ENCODE measurements around the gene GSK3A. TPM values are rescaled to one million over a fixed set of nuclear protein-coding genes. Genes with fewer than 3 reads are reported as not detected.

GSK3A gene
- total RNA-seq, 1 donor from 2014 or later, result 42.0 TPM

GRCh38 chr19:42235181-42235580, 7.2 kb downstream of the GSK3A start:
- H3K9me3 Mint-ChIP-seq (ENCODE audit: low read depth), result no peaks in the 10 kb centered on the region
- no peak for TF ChIP-seq CTCF (IDR thresholded peaks at IDR 0.05)
- no peaks in the 10 kb centered on the region for H3K27me3 Mint-ChIP-seq (ENCODE audit: low read depth)
- no peak overlapping the region for H3K27ac Mint-ChIP-seq (ENCODE audit: unreplicated experiment)
- peaks cover 9% of the 10 kb centered on the region for H3K4me1 Mint-ChIP-seq (ENCODE audit: low read depth)
- H3K36me3 Mint-ChIP-seq (ENCODE audit: low read depth), result peaks cover 31% of the 10 kb centered on the region
- no peak for DNase-seq (ENCODE audit: low spot score)
- no peak overlapping the region for H3K4me3 Mint-ChIP-seq (ENCODE audit: unreplicated experiment)

GRCh38 chr19:42234364-42234763, 8.0 kb downstream of the GSK3A start:
- no peak for TF ChIP-seq CTCF (IDR thresholded peaks at IDR 0.05)
- H3K9me3 Mint-ChIP-seq (ENCODE audit: low read depth), result no peaks in the 10 kb centered on the region
- no peak overlapping the region for H3K27ac Mint-ChIP-seq (ENCODE audit: unreplicated experiment)
- no peak overlapping the region for H3K4me3 Mint-ChIP-seq (ENCODE audit: unreplicated experiment)
- no peak for DNase-seq (ENCODE audit: low spot score)
- H3K4me1 Mint-ChIP-seq (ENCODE audit: low read depth), result peaks cover 9% of the 10 kb centered on the region
- no peaks in the 10 kb centered on the region for H3K27me3 Mint-ChIP-seq (ENCODE audit: low read depth)
- H3K36me3 Mint-ChIP-seq (ENCODE audit: low read depth), result peaks cover 36% of the 10 kb centered on the region

GRCh38 chr19:42233678-42234292, 8.6 kb downstream of the GSK3A start:
- Mint-ChIP-seq H3K4me3 (ENCODE audit: unreplicated experiment) (no peak overlapping the region), H3K27ac (ENCODE audit: unreplicated experiment) (peak overlapping the region; percentile 60), H3K27me3 (ENCODE audit: low read depth) (no peaks in the 10 kb centered on the region), H3K4me1 (ENCODE audit: low read depth) (peaks cover 13% of the 10 kb centered on the region), H3K9me3 (ENCODE audit: low read depth) (no peaks in the 10 kb centered on the region), H3K36me3 (ENCODE audit: low read depth) (peaks cover 33% of the 10 kb centered on the region)
- no peak for TF ChIP-seq CTCF (IDR thresholded peaks at IDR 0.05)
- no peak for DNase-seq (ENCODE audit: low spot score)

GRCh38 chr19:42233106-42233505, 9.3 kb downstream of the GSK3A start:
- H3K9me3 Mint-ChIP-seq (ENCODE audit: low read depth), result no peaks in the 10 kb centered on the region
- TF ChIP-seq CTCF (IDR thresholded peaks at IDR 0.05), result no peak
- H3K4me3 Mint-ChIP-seq (ENCODE audit: unreplicated experiment), result no peak overlapping the region
- H3K27me3 Mint-ChIP-seq (ENCODE audit: low read depth), result no peaks in the 10 kb centered on the region
- DNase-seq (ENCODE audit: low spot score), result no peak
- no peak overlapping the region for H3K27ac Mint-ChIP-seq (ENCODE audit: unreplicated experiment)
- peaks cover 34% of the 10 kb centered on the region for H3K36me3 Mint-ChIP-seq (ENCODE audit: low read depth)
- H3K4me1 Mint-ChIP-seq (ENCODE audit: low read depth), result peaks cover 13% of the 10 kb centered on the region

- peaks cover 38% of the 10 kb centered on the region for H3K36me3 Mint-ChIP-seq (ENCODE audit: low read depth)
- no peak for DNase-seq (ENCODE audit: low spot score)
These were observed 10.0 kb downstream of the GSK3A start for GRCh38 chr19:42232435-42232834.

More at GRCh38 chr19:42232435-42232834, 10.0 kb downstream of the GSK3A start:
- H3K4me1 Mint-ChIP-seq (ENCODE audit: low read depth), result peaks cover 13% of the 10 kb centered on the region
- no peak overlapping the region for H3K27ac Mint-ChIP-seq (ENCODE audit: unreplicated experiment)
- H3K4me3 Mint-ChIP-seq (ENCODE audit: unreplicated experiment), result no peak overlapping the region
- no peaks in the 10 kb centered on the region for H3K9me3 Mint-ChIP-seq (ENCODE audit: low read depth)
- no peak for TF ChIP-seq CTCF (IDR thresholded peaks at IDR 0.05)
- no peaks in the 10 kb centered on the region for H3K27me3 Mint-ChIP-seq (ENCODE audit: low read depth)
